Measurements from ENCODE around the gene CDH4. TPM values are rescaled to one million over a fixed set of nuclear protein-coding genes. Genes with fewer than 3 reads are reported as not detected.

The CDH4 gene
- total and polyA plus RNA-seq, 2 of the 4 experiments (the other 2 are of a cell fraction), result 1.6 to 3.5 TPM

GRCh38 chr20:61582196-61582923 lies 330.3 kb downstream of the CDH4 start:
- Histone ChIP-seq H3K27me3 (ENCODE audit: control insufficient read depth, insufficient read depth, low read length) (peaks cover 6% of the 10 kb centered on the region; the same call in 1 of the 2 replicates), H2AK9ac (replicated peaks; ENCODE audit: low read depth, low read length, poor library complexity) (no peak overlapping the region), H3K4me2 (ENCODE audit: low read depth, low read length) (no peak overlapping the region), H3K18ac (ENCODE audit: low read depth, low read length) (no peak overlapping the region), H4K8ac (ENCODE audit: low read depth in 2 of 2, low read length in 2 of 2) (no peak overlapping the region), H2BK20ac (ENCODE audit: low read depth, low read length) (no peak overlapping the region), H3K27ac (ENCODE audit: insufficient read depth, low read length) (no peak overlapping the region), H2BK5ac (ENCODE audit: low read depth, low read length, poor library complexity, severe bottlenecking) (no peak overlapping the region), H4K91ac (ENCODE audit: insufficient read depth, low read depth, low read length) (no peak overlapping the region), H4K20me1 (ENCODE audit: insufficient read depth, low read length) (no peaks in the 10 kb centered on the region), H3K23ac (ENCODE audit: low read depth, low read length) (no peak overlapping the region), H3K14ac (replicated peaks; ENCODE audit: low read depth, low read length) (no peak overlapping the region), H2AK5ac (ENCODE audit: low read depth, low read length) (no peak overlapping the region), H3K4me3 (ENCODE audit: insufficient read depth, low read depth, low read length) (no peak overlapping the region), H3K9me3 (ENCODE audit: control insufficient read depth, insufficient read depth, low read length) (no peaks in the 10 kb centered on the region), H4K5ac (ENCODE audit: low read depth, low read length) (no peak overlapping the region), H3K4me1 (ENCODE audit: control insufficient read depth, insufficient read depth, low read length) (no peaks in the 10 kb centered on the region), H3K56ac (ENCODE audit: extremely low read depth, insufficient read depth, low read length) (no peak overlapping the region), H2BK15ac (ENCODE audit: low read depth, low read length) (no peak overlapping the region), H3K4ac (ENCODE audit: low read depth, low read length) (no peak overlapping the region), H3K79me1 (ENCODE audit: low read depth in 1 of 2, low read length in 2 of 2) (no peaks in the 10 kb centered on the region), H2AFZ (replicated peaks; ENCODE audit: low read length, poor library complexity) (no peak overlapping the region), H3K9ac (ENCODE audit: low read depth, low read length) (no peak overlapping the region), H3K9me1 (ENCODE audit: insufficient read depth, low read length) (no peaks in the 10 kb centered on the region), H3K36me3 (ENCODE audit: control insufficient read depth, insufficient read depth, low read length) (no peaks in the 10 kb centered on the region), H2BK120ac (ENCODE audit: low read depth, low read length) (no peak overlapping the region)
- ChIA-PET POLR2A (ENCODE audit: unreplicated experiment) (no interaction called here), CTCF (no interaction called here)
- intact Hi-C loops (cut with micrococcal nuclease), result no loop called here
- in situ Hi-C loops (cut with MboI; ENCODE audit: low sequenced_read_pairs), result no loop called here
- no peak for ATAC-seq (ENCODE audit: low read depth)
- WGBS, 2 experiments (ENCODE audit: extremely low coverage in 2 of 2, insufficient read length in 1 of 2), result 73% methylated on average over 6 of the region's 15 CpGs; no CpG with 5 or more reads in 1 of the 2 experiments
- no TSS peak for BruUV-seq (replicated peaks)
- no peak for DNase-seq
- no peak for TF ChIP-seq NFE2L2 (IDR thresholded peaks at IDR 0.05; ENCODE audit: low read depth, low read length)
- TF ChIP-seq BHLHE40 (IDR thresholded peaks at IDR 0.05; ENCODE audit: low read depth, low read length), result no peak
- no peak for TF ChIP-seq MXI1 (IDR thresholded peaks at IDR 0.05; ENCODE audit: borderline replicate concordance, low read depth, low read length)
- TF ChIP-seq MAZ (IDR thresholded peaks at IDR 0.05; ENCODE audit: borderline replicate concordance, low read depth, low read length), result no peak
- no peak for TF ChIP-seq CEBPB (IDR thresholded peaks at IDR 0.05; ENCODE audit: low read depth, low read length)
- no peak for TF ChIP-seq RCOR1 (IDR thresholded peaks at IDR 0.05; ENCODE audit: insufficient replicate concordance, low read length)
- TF ChIP-seq CTCF (conservative IDR thresholded peaks at IDR 0.05; ENCODE audit: low read depth, low read length), result no peak
- dilution Hi-C loops (cut with HindIII; ENCODE audit: low sequenced_read_pairs, unreplicated experiment), result no loop called here

Data from IMR-90 (cell line).